Pons (tissue), 1 donor: ENCODE measurements around the gene LMNTD2.

Experiments used
- DNase-seq: peaks from one replicate; pipeline ENCODE4 v3.0.0-alpha.2; 2016; ENCODE audit warnings: low spot score

Gene LMNTD2

DNA sequence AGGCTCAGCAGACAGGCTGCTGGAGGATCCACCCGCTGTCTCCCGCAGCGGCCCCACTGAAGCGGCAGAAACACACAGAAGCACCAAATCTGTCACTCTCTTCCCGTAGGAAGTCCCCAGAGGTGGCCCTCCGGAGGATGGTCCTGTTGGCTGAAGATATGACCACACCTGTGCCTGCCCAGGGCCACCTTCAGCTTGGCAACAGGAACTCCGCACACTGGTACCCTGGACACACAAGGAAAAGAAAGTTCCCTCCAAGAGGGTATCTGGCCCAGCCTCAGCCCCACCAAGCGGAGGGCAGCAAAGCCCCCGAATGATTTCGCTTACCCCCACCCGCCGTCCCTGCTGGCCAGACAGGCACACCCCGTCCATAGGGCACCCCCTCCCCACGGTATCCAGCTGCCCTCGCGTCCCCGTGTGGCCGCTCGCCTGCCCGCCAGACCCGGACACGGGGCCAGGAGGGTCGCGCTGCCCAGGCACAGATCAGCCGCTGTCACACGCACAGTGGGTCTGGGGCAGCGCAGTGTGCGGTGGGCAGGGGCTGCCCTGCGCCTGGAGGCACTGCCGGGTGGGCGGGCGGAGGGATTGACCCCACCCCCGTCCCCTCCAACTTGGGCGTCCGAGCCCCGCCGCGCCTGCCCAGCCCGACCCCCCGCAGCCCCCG lies 7.2 kb upstream of the LMNTD2 start:
- DNase-seq, result no peak

- no peak for DNase-seq
Observed at GRCh38 chr11:567011-567628, 6.6 kb upstream of the LMNTD2 start.

GRCh38 chr11:565921-566509 lies 5.5 kb upstream of the LMNTD2 start:
- DNase-seq, result no peak

- DNase-seq, result no peak
Observed at GRCh38 chr11:563812-564578, 3.5 kb upstream of the LMNTD2 start.

- no peak for DNase-seq
Observed at GRCh38 chr11:563066-563811, 2.7 kb upstream of the LMNTD2 start.

GRCh38 chr11:562046-562645 lies 1.6 kb upstream of the LMNTD2 start:
- no peak for DNase-seq

DNA sequence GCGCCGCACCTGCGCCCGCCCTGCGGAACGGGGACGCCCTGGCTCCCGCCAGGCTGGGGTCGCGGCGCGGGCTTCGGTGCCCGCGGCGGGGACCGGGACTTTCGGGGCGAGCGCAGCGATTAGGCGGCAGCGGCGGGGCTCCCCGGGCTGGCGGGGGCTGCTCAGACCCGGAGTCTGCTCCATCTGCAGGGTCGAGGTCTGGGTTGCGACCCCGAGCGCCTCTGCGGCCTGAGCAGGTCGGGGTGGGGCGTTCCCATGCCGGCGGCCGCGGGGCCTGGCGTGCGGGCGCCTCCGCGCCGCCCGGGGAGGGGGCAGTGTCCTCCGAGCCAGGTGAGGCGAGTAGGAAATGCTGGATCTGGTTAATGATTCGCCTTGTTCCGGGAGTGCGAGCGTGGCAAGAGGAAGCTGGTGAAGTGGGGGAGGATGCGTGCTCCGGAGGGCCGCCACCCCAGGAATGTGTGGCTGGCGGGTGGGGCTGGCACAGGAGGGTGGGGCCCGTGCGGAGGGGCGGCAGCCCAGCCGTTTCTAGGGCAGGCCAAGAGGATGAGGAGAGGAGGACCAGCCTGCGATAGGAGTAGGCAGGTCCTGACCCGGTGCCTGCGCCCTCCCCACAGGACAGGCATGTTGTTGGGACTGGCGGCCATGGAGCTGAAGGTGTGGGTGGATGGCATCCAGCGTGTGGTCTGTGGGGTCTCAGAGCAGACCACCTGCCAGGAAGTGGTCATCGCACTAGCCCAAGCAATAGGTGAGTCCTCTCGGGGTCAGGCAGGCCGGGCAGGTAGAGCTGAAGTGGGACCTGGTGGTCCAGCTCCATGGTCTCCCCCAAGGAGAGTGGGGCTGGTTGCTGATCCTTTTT lies 838 bp upstream of the LMNTD2 start:
- DNase-seq, result no peak

DNA sequence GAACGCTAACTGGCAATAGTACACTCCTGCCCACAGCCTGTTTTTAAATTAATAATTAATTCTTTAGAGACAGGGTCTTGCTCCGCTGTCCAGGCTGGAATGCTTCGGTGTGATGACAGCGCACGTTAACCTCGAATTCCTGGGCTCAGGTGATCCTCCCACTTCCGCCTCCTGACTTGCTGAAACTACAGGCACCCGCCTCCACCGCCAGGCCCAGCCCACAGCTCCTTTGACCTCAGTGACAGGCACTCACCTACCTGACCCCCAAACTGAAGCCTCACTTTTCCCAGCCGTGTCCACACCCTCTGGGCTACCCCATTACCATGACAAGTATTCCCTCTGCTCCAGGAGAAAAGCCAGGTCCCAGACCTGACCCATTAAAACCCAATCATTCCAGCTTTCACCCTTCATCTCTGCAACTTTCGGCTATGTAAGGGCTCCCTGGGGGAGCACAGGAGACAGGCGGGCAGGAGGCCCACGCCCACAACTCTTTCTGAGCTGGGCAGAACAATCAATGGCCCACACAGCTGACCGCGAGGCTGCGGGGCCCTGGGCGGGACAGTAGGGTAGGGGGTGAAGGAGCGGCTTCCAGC lies 730 bp downstream of the LMNTD2 start:
- DNase-seq, result no peak

- no peak for DNase-seq
Observed at GRCh38 chr11:559020-559620, 1.4 kb downstream of the LMNTD2 start.

- DNase-seq, result no peak
Observed at GRCh38 chr11:558503-558902, 2.0 kb downstream of the LMNTD2 start.

DNA sequence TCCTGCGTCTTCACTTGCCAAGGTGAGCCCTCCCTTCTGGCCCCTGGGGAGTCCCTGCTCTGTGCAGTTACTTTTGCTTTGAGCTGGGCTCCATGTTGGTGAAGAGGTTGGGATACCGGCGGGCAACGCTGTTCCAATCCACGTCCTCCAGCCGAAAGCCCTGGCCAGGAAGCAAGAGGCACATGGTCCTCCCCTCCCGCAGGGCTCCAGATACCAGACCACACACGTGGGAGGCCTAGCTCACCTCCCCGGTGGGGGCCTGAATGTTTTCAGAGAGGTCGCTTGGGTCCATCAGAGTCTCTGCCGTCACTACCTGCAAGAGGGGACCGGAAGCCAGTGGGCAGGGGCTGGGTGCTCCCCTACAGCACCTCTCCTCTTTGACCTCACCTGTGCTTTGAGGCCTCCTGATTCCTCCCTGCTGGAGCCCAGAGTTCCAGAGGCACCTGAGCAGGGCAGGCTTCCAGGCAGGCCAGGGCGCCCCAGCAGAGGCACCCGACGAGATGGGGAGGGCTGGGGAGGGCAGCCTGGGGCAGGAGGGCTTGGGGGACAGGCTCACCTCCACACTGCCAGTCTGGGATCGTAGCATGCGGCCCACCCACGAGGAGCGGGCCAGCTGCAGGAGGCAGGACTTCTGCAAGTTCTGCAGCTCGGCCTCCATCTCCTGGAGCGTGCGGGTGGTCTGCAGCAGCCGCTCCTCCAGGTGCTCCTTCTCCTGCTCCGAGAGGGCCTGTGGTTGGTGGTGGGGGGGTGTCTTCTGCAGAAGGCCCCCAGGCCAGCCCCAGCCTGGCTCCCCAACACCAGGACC lies 3.0 kb downstream of the LMNTD2 start:
- DNase-seq, result no peak

DNA sequence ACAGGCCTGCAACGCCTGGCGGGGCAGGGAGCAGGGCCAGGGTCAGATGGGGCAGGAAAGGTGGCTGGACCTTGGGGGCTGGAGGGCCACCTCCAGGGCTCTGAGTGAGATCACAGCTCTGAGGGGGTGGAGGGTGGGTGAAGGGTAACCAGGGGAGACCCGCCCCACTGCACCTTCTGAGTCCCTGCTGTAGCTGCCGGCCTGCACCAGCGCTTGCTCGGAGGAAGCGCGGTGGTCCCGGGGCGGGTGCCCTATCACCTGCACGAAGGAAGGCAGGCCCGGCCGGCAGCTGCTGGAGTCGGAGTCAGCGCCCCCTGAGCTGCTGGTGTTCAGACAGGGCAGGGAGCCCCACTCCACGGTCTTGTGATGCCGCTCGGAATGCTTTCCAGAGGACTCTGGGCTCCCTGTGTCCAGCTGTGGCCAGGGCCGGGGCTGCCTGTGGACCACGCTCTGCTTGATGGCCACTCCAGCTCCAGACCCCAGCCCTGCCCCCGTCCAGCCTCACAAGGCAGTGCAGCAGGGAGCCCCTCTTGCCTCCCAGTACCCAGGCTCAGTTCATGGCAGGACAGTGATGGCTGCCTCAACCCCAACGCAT lies 3.8 kb downstream of the LMNTD2 start:
- no peak for DNase-seq

- no peak for DNase-seq
Observed at GRCh38 chr11:555780-556661, 4.5 kb downstream of the LMNTD2 start.

GRCh38 chr11:555227-555779 lies 5.2 kb downstream of the LMNTD2 start:
- DNase-seq, result no peak

DNA sequence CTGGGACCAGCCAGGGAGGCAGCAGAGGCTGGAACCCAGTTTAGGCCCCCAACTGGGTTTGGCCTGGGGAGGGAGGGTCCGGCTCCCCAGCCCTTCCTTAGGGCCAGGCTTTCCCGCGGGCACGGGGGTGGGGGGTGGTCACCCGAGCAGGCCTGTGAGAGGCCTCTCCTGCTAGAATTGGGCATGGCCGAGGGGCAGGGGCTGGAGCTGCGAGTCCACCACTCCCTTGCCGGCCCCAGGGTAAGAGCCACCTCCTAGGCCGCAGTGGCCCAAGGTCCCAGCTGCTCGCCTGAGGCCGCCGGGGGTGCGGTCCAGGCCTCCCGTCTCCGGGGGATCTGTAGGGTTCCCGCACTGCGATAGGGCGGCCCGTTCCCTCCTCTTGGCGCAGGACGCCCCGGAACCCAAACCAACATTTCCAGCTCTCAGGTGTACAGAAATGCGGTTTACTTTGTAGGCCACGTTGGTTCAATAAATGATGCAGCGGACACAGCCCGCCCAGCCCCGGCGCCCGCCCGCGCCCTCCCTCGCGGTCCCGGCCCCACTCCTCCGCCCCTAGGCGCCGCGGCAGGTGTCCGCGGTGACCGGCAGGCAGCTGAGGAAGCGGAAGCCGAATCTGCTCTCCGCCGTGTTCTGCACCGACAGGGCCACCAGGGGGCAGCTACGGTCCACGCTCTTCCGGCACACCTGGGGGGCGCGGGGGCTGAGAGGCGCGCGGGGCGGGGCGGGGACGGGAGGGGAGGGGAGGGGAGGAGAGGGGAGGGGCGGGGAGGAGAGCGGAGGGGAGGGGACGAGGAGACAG lies 5.9 kb downstream of the LMNTD2 start:
- no peak for DNase-seq

GRCh38 chr11:553988-554340 lies 6.6 kb downstream of the LMNTD2 start:
- DNase-seq, result no peak
